Stimulated activated CD4-positive, alpha-beta T cell treated with anti-CD3 and anti-CD28 coated beads, Interleukin-2, amount 100 ng/mL, for 48 hours (primary cell): ENCODE data around the gene IFNW1.

ENCODE experiments used
- DNase-seq, 2 donors: peaks; one replicate each; pipeline ENCODE4 v3.0.0-alpha.2; 2020

IFNW1 gene

GRCh38 chr9:21104787-21105186 lies 36.8 kb downstream of the IFNW1 start:
- no peak for DNase-seq

GRCh38 chr9:21102305-21102704 lies 39.3 kb downstream of the IFNW1 start:
- no peak for DNase-seq

- no peak for DNase-seq
Measured at GRCh38 chr9:21097817-21098216, 43.8 kb downstream of the IFNW1 start.

GRCh38 chr9:21096901-21097255 lies 44.8 kb downstream of the IFNW1 start:
- no peak for DNase-seq

GRCh38 chr9:21096172-21096900 lies 45.3 kb downstream of the IFNW1 start:
- peak in 1 of 2 donors; percentile 16 for DNase-seq

- no peak for DNase-seq
Measured at GRCh38 chr9:21095561-21095960, 46.1 kb downstream of the IFNW1 start.
